Measurements from ENCODE around the gene JARID2.

GRCh38 chr6:15515226-15515625 lies 269.4 kb downstream of the JARID2 start:
- TF ChIP-seq, protein P1, sequence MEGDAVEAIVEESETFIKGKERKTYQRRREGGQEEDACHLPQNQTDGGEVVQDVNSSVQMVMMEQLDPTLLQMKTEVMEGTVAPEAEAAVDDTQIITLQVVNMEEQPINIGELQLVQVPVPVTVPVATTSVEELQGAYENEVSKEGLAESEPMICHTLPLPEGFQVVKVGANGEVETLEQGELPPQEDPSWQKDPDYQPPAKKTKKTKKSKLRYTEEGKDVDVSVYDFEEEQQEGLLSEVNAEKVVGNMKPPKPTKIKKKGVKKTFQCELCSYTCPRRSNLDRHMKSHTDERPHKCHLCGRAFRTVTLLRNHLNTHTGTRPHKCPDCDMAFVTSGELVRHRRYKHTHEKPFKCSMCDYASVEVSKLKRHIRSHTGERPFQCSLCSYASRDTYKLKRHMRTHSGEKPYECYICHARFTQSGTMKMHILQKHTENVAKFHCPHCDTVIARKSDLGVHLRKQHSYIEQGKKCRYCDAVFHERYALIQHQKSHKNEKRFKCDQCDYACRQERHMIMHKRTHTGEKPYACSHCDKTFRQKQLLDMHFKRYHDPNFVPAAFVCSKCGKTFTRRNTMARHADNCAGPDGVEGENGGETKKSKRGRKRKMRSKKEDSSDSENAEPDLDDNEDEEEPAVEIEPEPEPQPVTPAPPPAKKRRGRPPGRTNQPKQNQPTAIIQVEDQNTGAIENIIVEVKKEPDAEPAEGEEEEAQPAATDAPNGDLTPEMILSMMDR (IDR thresholded peaks at IDR 0.05) = no peak
- no peak for TF ChIP-seq POLR2A (IDR thresholded peaks at IDR 0.05)

Data from thyroid gland (tissue), 4 donors.